GM12878 (cell line): Measurements from ENCODE around the gene ZC3H15. TPM values are rescaled to one million over a fixed set of nuclear protein-coding genes. Genes with fewer than 3 reads are reported as not detected.

Experiments
- ATAC-seq: fragments of 200-7000 bp; cut with Tn5 transposase; 3 replicates; pipeline ENCODE4 v1.9.1; 2020; ENCODE audit warnings: mild to moderate bottlenecking, moderate library complexity
- BruUV-seq: library from RNA; stranded (reverse); fragments of 400-500 nt; replicated peaks from 2 replicates; lab custom pipeline; 2021; lab: Mats Ljungman, UMichigan
- CTCF ChIA-PET: fragments of 300-600 bp; sonication (Branson Sonifier 250); formaldehyde crosslinking; extraction: SDS; loops from one replicate; lab custom pipeline; 2021; ENCODE audit warnings: inconsistent platforms; lab: Yijun Ruan, JAX
- POLR2A ChIA-PET: fragments of 350-600 bp; formaldehyde crosslinking; extraction: SDS; loops from one replicate; lab custom pipeline; 2021; ENCODE audit warnings: inconsistent platforms; lab: Charles Lee
- RAD21 ChIA-PET: fragments of 300-600 bp; sonication (Branson Sonifier 250); formaldehyde crosslinking; loops from one replicate; lab custom pipeline; 2023; ENCODE audit warnings: antibody characterized with exemption; ENCODE audit not compliant: unreplicated experiment; lab: Charles Lee
- SMC1A ChIA-PET: fragments of 300-600 bp; sonication (Branson Sonifier 250); formaldehyde crosslinking; loops from one replicate; lab custom pipeline; 2023; ENCODE audit not compliant: unreplicated experiment, uncharacterized antibody; lab: Charles Lee
- DNase-seq: peaks from one replicate; pipeline ENCODE4 v3.0.0-alpha.2; 2011; ENCODE audit warnings: low read depth, low spot score
- FAIRE-seq: peaks from 3 replicates; lab custom pipeline; 2011; peaks lifted over from hg19 to GRCh38; lab: Jason Lieb, UNC
- H2AFZ ChIP-seq: 2 replicates; pipeline ENCODE4 v1.6.0; 2011; ENCODE audit warnings: low read depth, low read length, control low read depth; ENCODE audit not compliant: control insufficient read depth
- H3K27ac ChIP-seq: 2 replicates; pipeline ENCODE4 v1.5.1; 2011; ENCODE audit warnings: control low read depth; ENCODE audit not compliant: control insufficient read depth, insufficient read depth
- H3K27me3 ChIP-seq, 2 experiments: replicated peaks in 1 of 2; 2 replicates each; pipeline versions ENCODE4 v1.6.0 to v1.6.1; 2011; ENCODE audit warnings: low read length in 1 of 2; ENCODE audit not compliant: control insufficient read depth in 2 of 2, insufficient read depth in 2 of 2
- H3K36me3 ChIP-seq, 2 experiments: 2 replicates each; pipeline ENCODE4 v1.5.1; 2011; ENCODE audit warnings: low read length in 1 of 2; ENCODE audit not compliant: control insufficient read depth in 2 of 2, insufficient read depth in 2 of 2
- H3K4me1 ChIP-seq: 2 replicates; pipeline ENCODE4 v1.6.1; 2011; ENCODE audit warnings: mild to moderate bottlenecking, low read length, moderate library complexity, mixed read lengths; ENCODE audit not compliant: control insufficient read depth, insufficient read depth
- H3K4me2 ChIP-seq: 2 replicates; pipeline ENCODE4 v1.6.0; 2011; ENCODE audit warnings: control low read depth; ENCODE audit not compliant: control insufficient read depth, insufficient read depth
- H3K4me3 ChIP-seq: fragments of 200-600 bp; sonication (generic); 2 replicates; pipeline ENCODE4 v1.5.1; 2016
- H3K79me2 ChIP-seq: 2 replicates; pipeline ENCODE4 v1.6.0; 2011; ENCODE audit warnings: low read length; ENCODE audit not compliant: control insufficient read depth, insufficient read depth
- H3K9ac ChIP-seq: 2 replicates; pipeline ENCODE4 v1.8.0; 2011; ENCODE audit warnings: low read length, control low read depth, mixed read lengths; ENCODE audit not compliant: control insufficient read depth, insufficient read depth
- H3K9me3 ChIP-seq: replicated peaks from 3 replicates; pipeline ENCODE4 v1.5.1; 2011; ENCODE audit warnings: mild to moderate bottlenecking, low read length; ENCODE audit not compliant: control insufficient read depth, insufficient read depth
- H4K20me1 ChIP-seq: 2 replicates; pipeline ENCODE4 v1.6.0; 2011; ENCODE audit not compliant: control insufficient read depth, insufficient read depth
- CBX5 ChIP-seq: sonication (generic); IDR thresholded peaks from 2 replicates; pipeline ENCODE4 v1.6.1; 2016; ENCODE audit warnings: low read depth, moderate library complexity, mild to moderate bottlenecking, inconsistent platforms
- CHD1 ChIP-seq: IDR thresholded peaks from 2 replicates; pipeline ENCODE4 v1.6.1; 2012; ENCODE audit warnings: low read depth, low read length, improper control_type of control experiment
- ETV6 ChIP-seq, 2 experiments: fragments of 450-650 bp in 1 of 2; IDR thresholded peaks in 1 of 2; conservative IDR thresholded peaks in 1 of 2; 2 replicates each; pipeline ENCODE4 v1.6.1; 2014; ENCODE audit warnings: antibody characterized with exemption in 1 of 2, borderline replicate concordance in 1 of 2, low read depth in 1 of 2, mild to moderate bottlenecking in 1 of 2, moderate library complexity in 1 of 2
- FOXK2 ChIP-seq: fragments of 450-650 bp; IDR thresholded peaks from 2 replicates; pipeline ENCODE4 v1.6.1; 2017; ENCODE audit warnings: mild to moderate bottlenecking, moderate library complexity
- GATAD2B ChIP-seq: fragments of 450-650 bp; conservative IDR thresholded peaks from 2 replicates; pipeline ENCODE4 v1.6.1; 2017; ENCODE audit warnings: low read depth, mild to moderate bottlenecking, moderate library complexity
- JUNB ChIP-seq: IDR thresholded peaks from 2 replicates; pipeline ENCODE4 v1.6.1; 2016; ENCODE audit warnings: antibody characterized with exemption, mild to moderate bottlenecking
- MYC ChIP-seq: IDR thresholded peaks from 2 replicates; pipeline ENCODE4 v1.6.1; 2011; ENCODE audit warnings: mild to moderate bottlenecking, low read length, moderate library complexity, inconsistent platforms; ENCODE audit not compliant: insufficient read depth, insufficient replicate concordance, insufficient read length, severe bottlenecking
- ZBED1 ChIP-seq: IDR thresholded peaks from 2 replicates; pipeline ENCODE4 v1.6.1; 2016; ENCODE audit warnings: borderline replicate concordance
- WGBS: methylation state at CpG from one replicate; pipeline ENCODE4 v1.1.6; 2016; ENCODE audit warnings: low lambda C conversion rate; ENCODE audit not compliant: insufficient replicate concordance, insufficient coverage; ENCODE audit errors: missing lambda C conversion rate; 5-methylcytosine and 5-hydroxymethylcytosine counted together
- in situ Hi-C: fragments of 300-500 bp; cut with MboI; formaldehyde crosslinking; loops from 9 replicates; pipeline ENCODE4 v1.14.3; 2018; ENCODE audit warnings: mixed read lengths
- intact Hi-C: fragments of 100-400 bp; cut with micrococcal nuclease; formaldehyde crosslinking; loops from one replicate; pipeline ENCODE4 v1.14.2; 2022; ENCODE audit not compliant: unreplicated experiment
- polyA plus RNA-seq, 11 experiments: library from polyadenylated mRNA; depleted of rRNA in 4 of 11; unstranded in 6 of 11; stranded (reverse) in 5 of 11; fragments of >200 nt; fragmentation: Nextera tagmentation in 4 of 11; fragmentation: Illumina TruSeq in 1 of 11; extraction: Ambion mirVana in 4 of 11; extraction: Trizol in 1 of 11; gene quantifications; 1 replicate in 1 of 11; 2 replicates in 10 of 11; pipeline versions ENCODE4 v1.2.1 to v1.2.3, GENCODE V29; 2011 to 2016; ENCODE audit warnings: inconsistent platforms in 2 of 11, missing spikeins in 2 of 11, low read depth in 1 of 11
- total RNA-seq, 4 experiments: library from RNA; depleted of rRNA in 3 of 4; stranded (reverse); fragments of >200 nt in 3 of 4; fragmentation: Illumina TruSeq in 1 of 4; extraction: Trizol in 1 of 4; gene quantifications; 2 replicates each; pipeline versions ENCODE4 v1.2.1 to v1.2.3, GENCODE V29; 2013 to 2021
- TF ChIP-seq, protein P1 (sequence below): fragments of 450-650 bp; IDR thresholded peaks from 2 replicates; pipeline ENCODE4 v1.6.1; 2018; ENCODE audit warnings: mild to moderate bottlenecking, low read depth, moderate library complexity; ENCODE audit not compliant: partially characterized antibody
- TF ChIP-seq, protein P2 (sequence below), 3 experiments: IDR thresholded peaks in 2 of 3; conservative IDR thresholded peaks in 1 of 3; 2 replicates each; pipeline ENCODE4 v1.5.1; 2011; ENCODE audit warnings: low read depth in 3 of 3, low read length in 3 of 3, mild to moderate bottlenecking in 3 of 3, control low read depth in 2 of 3, moderate library complexity in 2 of 3, inconsistent platforms in 1 of 3, mixed read lengths in 1 of 3; ENCODE audit not compliant: control insufficient read depth in 2 of 3, insufficient read depth in 1 of 3; ENCODE audit errors: extremely low read depth in 1 of 3
- TF ChIP-seq, protein P3 (sequence below): fragments of 450-650 bp; IDR thresholded peaks from 2 replicates; pipeline ENCODE4 v1.6.1; 2018; ENCODE audit warnings: borderline replicate concordance, mild to moderate bottlenecking; ENCODE audit not compliant: partially characterized antibody
- TF ChIP-seq, protein P4 (sequence below): IDR thresholded peaks from 2 replicates; pipeline ENCODE4 v1.6.1; 2011; ENCODE audit warnings: borderline replicate concordance, low read depth, mild to moderate bottlenecking, moderate library complexity, low read length; ENCODE audit not compliant: insufficient read depth, poor library complexity, severe bottlenecking
- TF ChIP-seq, protein P5 (sequence below): IDR thresholded peaks from 2 replicates; pipeline ENCODE4 v1.6.1; 2012; ENCODE audit warnings: low read length, inconsistent platforms

Gene ZC3H15
- total and polyA plus RNA-seq, 10 of the 15 experiments (the other 5 are each of a cell fraction or from before 2014, with no cell fraction given), result 51.5 to 152 (median 123) TPM

DNA sequence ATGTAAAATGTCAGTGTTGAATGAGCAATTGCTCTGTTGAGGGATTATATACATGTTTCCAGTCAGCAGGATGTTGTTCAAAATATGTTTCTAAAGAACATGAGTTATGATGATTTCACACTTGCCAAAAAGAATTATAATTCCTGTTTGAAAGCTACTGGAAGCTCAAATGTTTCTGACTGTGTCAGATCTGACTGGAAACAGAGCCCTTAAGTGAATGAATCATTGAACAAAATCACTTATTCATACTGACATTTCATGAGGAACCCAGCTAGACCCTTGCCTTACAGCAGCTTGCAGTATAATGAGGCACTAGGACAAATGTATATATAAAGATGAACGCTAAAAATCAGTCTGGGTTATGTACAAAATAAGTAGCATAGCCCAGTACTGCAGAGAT is 68.4 kb downstream of the ZC3H15 start:
- Histone ChIP-seq H3K9me3 (no peaks in the 10 kb centered on the region), H3K4me3 (no peak overlapping the region), H3K4me2 (no peak overlapping the region), H3K36me3 (no peaks in the 10 kb centered on the region), H3K79me2 (no peaks in the 10 kb centered on the region), H4K20me1 (no peaks in the 10 kb centered on the region), H3K4me1 (no peaks in the 10 kb centered on the region), H3K27ac (no peak overlapping the region), H3K27me3 (no peaks in the 10 kb centered on the region), H2AFZ (no peak overlapping the region), H3K9ac (no peak overlapping the region)
- ATAC-seq (no peak), DNase-seq (no peak), FAIRE-seq (no peak)
- in situ Hi-C loops (no loop called here), intact Hi-C loops (no loop called here)
- no TSS peak for BruUV-seq
- POLR2A ChIA-PET, result interaction anchor here (0.5 kb wide), 1 partner anchor 15 kb away, joined by 3 read pairs; no protein-coding TSS in a partner anchor
- SMC1A ChIA-PET, result interaction anchor here (1.1 to 1.3 kb wide), 2 partner anchors 8 to 35 kb away, joined by 3 to 6 read pairs; no protein-coding TSS in a partner anchor
- RAD21 ChIA-PET, result no interaction called here
- 92% methylated on average over 1 of the region's 1 CpG for WGBS
- CTCF ChIA-PET, result interaction anchor here (1.1 to 1.4 kb wide), 3 partner anchors 51 to 673 kb away, joined by 3 to 5 read pairs (median 3); no protein-coding TSS in a partner anchor
- TF ChIP-seq, protein P1, sequence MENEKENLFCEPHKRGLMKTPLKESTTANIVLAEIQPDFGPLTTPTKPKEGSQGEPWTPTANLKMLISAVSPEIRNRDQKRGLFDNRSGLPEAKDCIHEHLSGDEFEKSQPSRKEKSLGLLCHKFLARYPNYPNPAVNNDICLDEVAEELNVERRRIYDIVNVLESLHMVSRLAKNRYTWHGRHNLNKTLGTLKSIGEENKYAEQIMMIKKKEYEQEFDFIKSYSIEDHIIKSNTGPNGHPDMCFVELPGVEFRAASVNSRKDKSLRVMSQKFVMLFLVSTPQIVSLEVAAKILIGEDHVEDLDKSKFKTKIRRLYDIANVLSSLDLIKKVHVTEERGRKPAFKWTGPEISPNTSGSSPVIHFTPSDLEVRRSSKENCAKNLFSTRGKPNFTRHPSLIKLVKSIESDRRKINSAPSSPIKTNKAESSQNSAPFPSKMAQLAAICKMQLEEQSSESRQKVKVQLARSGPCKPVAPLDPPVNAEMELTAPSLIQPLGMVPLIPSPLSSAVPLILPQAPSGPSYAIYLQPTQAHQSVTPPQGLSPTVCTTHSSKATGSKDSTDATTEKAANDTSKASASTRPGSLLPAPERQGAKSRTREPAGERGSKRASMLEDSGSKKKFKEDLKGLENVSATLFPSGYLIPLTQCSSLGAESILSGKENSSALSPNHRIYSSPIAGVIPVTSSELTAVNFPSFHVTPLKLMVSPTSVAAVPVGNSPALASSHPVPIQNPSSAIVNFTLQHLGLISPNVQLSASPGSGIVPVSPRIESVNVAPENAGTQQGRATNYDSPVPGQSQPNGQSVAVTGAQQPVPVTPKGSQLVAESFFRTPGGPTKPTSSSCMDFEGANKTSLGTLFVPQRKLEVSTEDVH, result no peak
- TF ChIP-seq FOXK2, result no peak
- TF ChIP-seq, protein P2, sequence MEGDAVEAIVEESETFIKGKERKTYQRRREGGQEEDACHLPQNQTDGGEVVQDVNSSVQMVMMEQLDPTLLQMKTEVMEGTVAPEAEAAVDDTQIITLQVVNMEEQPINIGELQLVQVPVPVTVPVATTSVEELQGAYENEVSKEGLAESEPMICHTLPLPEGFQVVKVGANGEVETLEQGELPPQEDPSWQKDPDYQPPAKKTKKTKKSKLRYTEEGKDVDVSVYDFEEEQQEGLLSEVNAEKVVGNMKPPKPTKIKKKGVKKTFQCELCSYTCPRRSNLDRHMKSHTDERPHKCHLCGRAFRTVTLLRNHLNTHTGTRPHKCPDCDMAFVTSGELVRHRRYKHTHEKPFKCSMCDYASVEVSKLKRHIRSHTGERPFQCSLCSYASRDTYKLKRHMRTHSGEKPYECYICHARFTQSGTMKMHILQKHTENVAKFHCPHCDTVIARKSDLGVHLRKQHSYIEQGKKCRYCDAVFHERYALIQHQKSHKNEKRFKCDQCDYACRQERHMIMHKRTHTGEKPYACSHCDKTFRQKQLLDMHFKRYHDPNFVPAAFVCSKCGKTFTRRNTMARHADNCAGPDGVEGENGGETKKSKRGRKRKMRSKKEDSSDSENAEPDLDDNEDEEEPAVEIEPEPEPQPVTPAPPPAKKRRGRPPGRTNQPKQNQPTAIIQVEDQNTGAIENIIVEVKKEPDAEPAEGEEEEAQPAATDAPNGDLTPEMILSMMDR (IDR thresholded peaks at IDR 0.05 in 2 of 3, conservative IDR thresholded peaks at IDR 0.05 in 1 of 3; ENCODE audit: control insufficient read depth in 2 of 3, extremely low read depth in 1 of 3, insufficient read depth in 1 of 3, low read depth in 3 of 3, low read length in 3 of 3), result no peak
- TF ChIP-seq, protein P3, sequence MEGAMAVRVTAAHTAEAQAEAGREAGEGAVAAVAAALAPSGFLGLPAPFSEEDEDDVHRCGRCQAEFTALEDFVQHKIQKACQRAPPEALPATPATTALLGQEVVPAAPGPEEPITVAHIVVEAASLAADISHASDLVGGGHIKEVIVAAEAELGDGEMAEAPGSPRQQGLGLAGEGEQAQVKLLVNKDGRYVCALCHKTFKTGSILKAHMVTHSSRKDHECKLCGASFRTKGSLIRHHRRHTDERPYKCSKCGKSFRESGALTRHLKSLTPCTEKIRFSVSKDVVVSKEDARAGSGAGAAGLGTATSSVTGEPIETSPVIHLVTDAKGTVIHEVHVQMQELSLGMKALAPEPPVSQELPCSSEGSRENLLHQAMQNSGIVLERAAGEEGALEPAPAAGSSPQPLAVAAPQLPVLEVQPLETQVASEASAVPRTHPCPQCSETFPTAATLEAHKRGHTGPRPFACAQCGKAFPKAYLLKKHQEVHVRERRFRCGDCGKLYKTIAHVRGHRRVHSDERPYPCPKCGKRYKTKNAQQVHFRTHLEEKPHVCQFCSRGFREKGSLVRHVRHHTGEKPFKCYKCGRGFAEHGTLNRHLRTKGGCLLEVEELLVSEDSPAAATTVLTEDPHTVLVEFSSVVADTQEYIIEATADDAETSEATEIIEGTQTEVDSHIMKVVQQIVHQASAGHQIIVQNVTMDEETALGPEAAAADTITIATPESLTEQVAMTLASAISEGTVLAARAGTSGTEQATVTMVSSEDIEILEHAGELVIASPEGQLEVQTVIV, result no peak
- TF ChIP-seq MYC, result no peak
- TF ChIP-seq, protein P4, sequence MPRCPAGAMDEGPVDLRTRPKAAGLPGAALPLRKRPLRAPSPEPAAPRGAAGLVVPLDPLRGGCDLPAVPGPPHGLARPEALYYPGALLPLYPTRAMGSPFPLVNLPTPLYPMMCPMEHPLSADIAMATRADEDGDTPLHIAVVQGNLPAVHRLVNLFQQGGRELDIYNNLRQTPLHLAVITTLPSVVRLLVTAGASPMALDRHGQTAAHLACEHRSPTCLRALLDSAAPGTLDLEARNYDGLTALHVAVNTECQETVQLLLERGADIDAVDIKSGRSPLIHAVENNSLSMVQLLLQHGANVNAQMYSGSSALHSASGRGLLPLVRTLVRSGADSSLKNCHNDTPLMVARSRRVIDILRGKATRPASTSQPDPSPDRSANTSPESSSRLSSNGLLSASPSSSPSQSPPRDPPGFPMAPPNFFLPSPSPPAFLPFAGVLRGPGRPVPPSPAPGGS, result no peak
- no peak for TF ChIP-seq ZBED1
- no peak for TF ChIP-seq CHD1
- TF ChIP-seq, protein P5, sequence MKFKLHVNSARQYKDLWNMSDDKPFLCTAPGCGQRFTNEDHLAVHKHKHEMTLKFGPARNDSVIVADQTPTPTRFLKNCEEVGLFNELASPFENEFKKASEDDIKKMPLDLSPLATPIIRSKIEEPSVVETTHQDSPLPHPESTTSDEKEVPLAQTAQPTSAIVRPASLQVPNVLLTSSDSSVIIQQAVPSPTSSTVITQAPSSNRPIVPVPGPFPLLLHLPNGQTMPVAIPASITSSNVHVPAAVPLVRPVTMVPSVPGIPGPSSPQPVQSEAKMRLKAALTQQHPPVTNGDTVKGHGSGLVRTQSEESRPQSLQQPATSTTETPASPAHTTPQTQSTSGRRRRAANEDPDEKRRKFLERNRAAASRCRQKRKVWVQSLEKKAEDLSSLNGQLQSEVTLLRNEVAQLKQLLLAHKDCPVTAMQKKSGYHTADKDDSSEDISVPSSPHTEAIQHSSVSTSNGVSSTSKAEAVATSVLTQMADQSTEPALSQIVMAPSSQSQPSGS, result no peak
- no peak for TF ChIP-seq GATAD2B
- TF ChIP-seq JUNB, result no peak
- TF ChIP-seq CBX5, result no peak
- no peak for TF ChIP-seq ETV6 (conservative IDR thresholded peaks at IDR 0.05 in 1 of 2, IDR thresholded peaks at IDR 0.05 in 1 of 2; ENCODE audit: borderline replicate concordance in 1 of 2, low read depth in 1 of 2)
